Mesangial cell (primary cell): ENCODE results near the gene KLHDC8B. TPM values are rescaled to one million over a fixed set of nuclear protein-coding genes. Genes with fewer than 3 reads are reported as not detected.

Experiments used
- total RNA-seq: library from RNA; depleted of rRNA; stranded (reverse); fragments of >200 nt; gene quantifications from 2 replicates; pipeline ENCODE4 v1.2.3, GENCODE V29; 2015

Gene KLHDC8B
- total RNA-seq = 10.1 and 37.6 TPM in 2 replicates

DNA sequence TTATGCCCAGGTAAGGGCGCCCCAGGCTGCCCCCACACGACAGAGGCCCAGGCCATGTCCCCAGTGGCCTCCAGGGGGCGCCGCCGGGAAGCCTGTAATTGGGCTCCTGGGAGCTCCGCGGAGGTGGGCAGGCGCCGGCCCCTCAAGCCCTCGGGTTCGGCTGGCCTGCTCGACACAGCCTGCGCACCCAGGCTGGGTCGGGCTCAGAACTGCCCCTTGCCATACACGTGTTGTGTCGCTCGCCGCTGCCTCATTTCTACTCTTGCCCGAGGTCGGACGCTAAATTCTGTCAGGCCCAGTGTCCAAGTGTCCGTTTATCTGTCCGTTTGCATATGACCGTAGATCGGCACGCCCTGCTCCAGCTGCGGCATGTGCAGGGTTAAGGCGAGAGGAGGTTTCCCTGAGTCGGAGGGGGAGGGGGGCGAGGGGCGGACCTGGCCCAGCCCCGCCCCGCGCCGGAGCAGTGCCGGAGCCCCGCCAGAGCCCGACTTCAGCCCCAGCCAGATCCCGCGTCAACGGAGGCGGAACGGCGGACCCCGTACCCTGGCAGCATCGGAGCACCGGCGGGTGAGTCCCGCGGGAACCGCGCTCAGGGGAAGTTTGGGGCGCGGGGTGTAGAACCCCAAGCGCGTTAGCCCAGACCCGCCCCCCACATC, at the start of gene KLHDC8B:
KLHDC8B (plus strand) TSS at position 480 of the 656 bp plus-strand sequence. CDS start 1,172 bp downstream, outside the sequence.

DNA sequence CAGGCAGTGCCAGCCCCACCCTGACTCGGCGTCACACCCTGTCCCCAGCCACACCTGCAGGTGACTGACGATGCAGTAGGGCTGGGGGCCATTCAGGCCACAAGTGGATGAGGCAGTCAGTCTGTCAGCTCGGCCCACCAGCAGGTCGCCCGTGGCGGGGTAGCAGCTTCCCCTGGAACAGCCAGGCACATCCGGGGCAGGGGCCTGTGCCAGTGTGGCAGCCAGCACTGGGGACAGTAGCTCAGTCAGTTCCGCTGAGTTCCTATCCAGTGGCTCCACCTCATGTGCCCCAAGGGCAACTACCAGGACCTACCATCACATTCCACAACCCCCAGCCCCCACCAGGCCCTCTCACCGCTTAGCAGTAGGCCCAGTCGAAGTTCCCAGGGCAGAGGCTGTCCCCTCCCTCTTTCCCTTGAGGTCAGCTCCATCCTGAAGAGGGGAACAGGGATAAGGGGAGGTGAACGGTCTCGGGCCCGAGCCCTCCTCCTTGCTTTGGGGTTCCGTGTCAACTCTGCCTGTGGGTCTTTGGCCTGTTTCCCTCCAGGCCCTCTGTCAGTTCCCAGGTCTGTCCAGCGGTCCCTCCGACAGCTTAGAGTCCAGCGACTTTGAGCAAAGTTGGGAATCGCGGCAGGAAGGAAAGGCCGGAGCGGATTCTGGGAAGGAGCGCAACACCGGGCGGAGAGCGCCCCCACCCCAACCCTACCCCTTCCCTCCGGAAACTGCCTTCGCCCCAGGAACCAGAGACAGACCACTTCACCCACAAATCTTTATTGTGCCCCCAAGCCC, 38.8 kb upstream of the KLHDC8B start, which contains the start of gene LAMB2:
LAMB2 (minus strand) TSS at position 614 of the 789 bp plus-strand sequence; CDS start at position 431, 183 bp downstream.

DNA sequence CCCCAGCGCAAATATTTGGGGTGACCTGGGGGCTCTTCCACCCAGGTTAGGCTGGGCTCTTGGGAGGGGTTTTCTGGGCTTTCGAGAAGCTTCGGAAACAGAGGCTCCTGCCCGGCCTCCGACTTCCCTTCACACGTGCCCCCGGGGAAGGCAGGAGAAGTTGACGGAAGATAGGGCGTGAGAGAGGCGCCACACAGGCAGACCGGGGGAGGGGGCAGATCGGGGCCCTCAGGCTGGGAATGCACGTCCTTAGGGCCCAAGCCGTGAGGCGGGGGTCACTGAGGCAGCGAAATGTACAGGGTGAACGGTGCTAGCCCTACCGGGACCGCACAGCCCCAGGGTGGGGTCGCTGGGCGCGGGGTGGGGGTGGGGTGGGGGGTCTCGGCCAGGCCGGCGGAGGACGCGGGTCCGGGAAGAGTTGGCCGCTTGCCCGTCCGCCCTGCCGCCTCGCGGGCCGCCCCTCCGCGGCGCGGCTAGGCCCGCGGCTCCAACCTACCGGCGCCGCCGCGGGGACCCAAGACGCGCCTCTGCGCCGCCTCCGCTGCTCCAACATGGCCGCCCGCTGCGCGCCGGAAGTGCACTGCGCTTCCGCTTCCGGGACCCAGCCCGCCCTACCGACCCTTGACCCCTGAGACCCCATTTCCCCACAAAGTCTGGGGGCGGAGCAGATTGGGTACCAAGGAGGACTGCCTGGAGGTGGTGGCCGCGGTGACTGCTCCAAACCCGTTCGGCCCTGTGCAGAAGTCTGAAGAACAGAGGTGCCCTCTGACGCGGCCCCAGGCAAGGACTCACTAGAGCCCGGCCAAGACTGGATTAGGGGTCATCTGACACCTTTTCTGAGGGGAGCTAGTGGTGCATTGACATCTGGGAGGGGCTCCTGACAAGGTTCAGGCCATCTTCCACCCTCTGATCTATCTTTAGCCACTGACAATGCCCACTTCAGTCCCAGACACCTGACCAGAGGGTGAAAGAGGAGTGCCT, 5.3 kb upstream of the KLHDC8B start, which contains the start of gene CCDC71:
CCDC71 (minus strand) TSS at position 561 of the 981 bp plus-strand sequence. CDS start 2,123 bp downstream, outside the sequence.

Other genes with a start within 250 kb of the KLHDC8B start
- 16.3 and 82.8 TPM in 2 replicates for gene P4HTM, start 181.4 kb upstream of the KLHDC8B start, total RNA-seq
- 89.0 and 128 TPM in 2 replicates for gene WDR6, start 164.2 kb upstream of the KLHDC8B start, total RNA-seq
- gene DALRD3, start 153.0 kb upstream of the KLHDC8B start, total RNA-seq = 57.8 and 89.2 TPM in 2 replicates
- 212 and 249 TPM in 2 replicates for gene NDUFAF3, start 149.5 kb upstream of the KLHDC8B start, total RNA-seq
- 182 and 193 TPM in 2 replicates for gene IMPDH2, start 142.2 kb upstream of the KLHDC8B start, total RNA-seq
- 70.0 and 78.2 TPM in 2 replicates for gene QRICH1, start 77.5 kb upstream of the KLHDC8B start, total RNA-seq
- gene QARS1, start 66.8 kb upstream of the KLHDC8B start, total RNA-seq = 362 and 497 TPM in 2 replicates
- gene USP19, start 50.8 kb upstream of the KLHDC8B start, total RNA-seq = 38.1 and 55.4 TPM in 2 replicates
- gene LAMB2, start 38.5 kb upstream of the KLHDC8B start, total RNA-seq = 209 and 412 TPM in 2 replicates
- 32.4 and 33.2 TPM in 2 replicates for gene CCDC71, start 5.3 kb upstream of the KLHDC8B start, total RNA-seq
- 0.33 and 0.76 TPM in 2 replicates for gene C3orf62, start 105.6 kb downstream of the KLHDC8B start, total RNA-seq
- 12.5 and 15.1 TPM in 2 replicates for gene USP4, start 168.5 kb downstream of the KLHDC8B start, total RNA-seq
- 516 and 726 TPM in 2 replicates for gene GPX1, start 186.8 kb downstream of the KLHDC8B start, total RNA-seq
- gene RHOA, start 240.4 kb downstream of the KLHDC8B start, total RNA-seq = 330 and 483 TPM in 2 replicates
- gene TCTA, start 240.8 kb downstream of the KLHDC8B start, total RNA-seq = 15.2 and 17.7 TPM in 2 replicates